HG03159 (cell line): ENCODE data around the gene THRB.

Experiments
- ATAC-seq: cut with Tn5 transposase; IDR thresholded peaks from one replicate; pipeline ENCODE4 v1.9.1; 2021; ENCODE audit warnings: mild to moderate bottlenecking, moderate library complexity; ENCODE audit not compliant: unreplicated experiment

THRB gene

DNA sequence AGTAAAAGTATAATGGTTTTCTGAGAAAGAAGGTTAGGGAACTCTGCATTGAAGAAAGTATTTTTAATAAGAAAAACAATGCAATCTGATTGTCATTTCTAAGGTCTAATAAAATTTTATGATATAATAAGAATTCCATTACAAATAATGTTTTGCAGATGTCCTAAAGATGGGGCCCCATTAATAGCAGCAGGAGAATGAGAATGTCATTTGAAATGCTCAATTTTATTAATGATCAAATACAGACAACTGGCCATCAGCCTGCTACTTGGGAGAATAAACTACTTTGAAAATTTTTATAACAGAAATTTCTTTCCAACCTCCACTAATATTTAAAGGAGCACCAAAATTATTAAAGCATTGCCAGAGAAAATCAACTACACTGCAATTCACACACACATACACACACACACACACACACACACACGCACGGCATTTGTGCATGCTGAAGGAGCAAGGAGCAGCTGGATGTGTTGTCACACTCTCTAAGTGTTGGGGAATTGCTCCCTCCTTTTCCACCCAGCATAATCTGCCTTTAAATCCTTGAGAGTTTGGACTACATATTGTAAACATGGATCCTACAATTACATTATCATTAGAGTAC, 109.5 kb downstream of the THRB start:
- no peak for ATAC-seq

DNA sequence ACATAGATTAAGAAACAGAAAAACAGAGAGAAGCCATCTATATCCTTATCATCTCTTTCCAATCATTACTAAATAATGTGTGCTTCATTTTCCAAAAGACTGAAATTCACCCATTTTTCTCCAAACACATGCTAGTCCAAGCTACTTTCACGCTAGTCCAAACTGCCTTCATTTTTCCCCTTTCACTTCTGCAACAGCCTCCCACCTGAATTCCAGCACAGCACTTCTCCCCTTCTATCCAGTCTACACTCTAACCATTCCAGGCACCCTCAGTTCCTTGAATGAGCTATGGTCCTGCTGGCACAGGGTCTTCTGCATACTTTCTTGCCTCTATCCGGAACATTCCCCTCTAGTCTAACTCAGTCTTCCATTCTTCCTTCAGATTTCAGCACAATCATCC, 112.0 kb downstream of the THRB start:
- ATAC-seq = no peak

DNA sequence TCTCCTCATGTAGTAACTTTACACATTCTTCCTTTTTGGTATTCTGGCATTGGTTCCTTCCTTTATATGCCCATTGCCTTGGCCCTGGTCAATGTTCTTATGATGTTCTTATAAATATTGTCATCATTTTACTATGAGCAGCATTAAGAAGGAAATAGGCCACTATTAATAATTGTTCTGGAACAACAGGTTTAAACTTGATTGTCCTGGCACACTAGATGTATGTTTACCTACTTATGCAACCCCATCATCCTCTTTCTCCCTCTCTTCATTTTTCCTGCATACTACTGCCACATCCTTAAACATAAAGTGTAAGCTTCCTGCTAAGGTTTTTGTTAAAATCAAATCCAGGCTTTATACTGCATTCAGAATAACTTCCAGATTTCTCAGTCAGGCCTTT, 114.7 kb downstream of the THRB start:
- ATAC-seq = no peak

DNA sequence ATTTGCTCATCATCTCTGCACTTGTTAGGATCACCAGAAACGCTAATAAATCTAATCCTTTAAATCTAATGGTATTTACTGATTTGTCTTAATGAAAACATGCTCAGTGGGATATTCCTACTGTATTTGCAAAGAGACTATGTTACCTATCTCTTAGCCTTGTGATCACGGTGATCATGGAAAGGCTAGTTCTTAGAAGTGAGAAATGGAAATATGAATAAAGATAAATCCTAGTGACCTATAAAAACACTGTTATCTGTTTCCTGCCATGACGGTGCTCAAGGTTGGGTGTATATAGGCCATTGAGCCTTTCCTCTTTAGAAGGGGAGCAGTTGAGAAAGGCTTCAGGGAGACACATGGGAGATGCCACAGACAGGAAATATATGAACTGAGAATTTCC, 116.3 kb downstream of the THRB start:
- no peak for ATAC-seq

DNA sequence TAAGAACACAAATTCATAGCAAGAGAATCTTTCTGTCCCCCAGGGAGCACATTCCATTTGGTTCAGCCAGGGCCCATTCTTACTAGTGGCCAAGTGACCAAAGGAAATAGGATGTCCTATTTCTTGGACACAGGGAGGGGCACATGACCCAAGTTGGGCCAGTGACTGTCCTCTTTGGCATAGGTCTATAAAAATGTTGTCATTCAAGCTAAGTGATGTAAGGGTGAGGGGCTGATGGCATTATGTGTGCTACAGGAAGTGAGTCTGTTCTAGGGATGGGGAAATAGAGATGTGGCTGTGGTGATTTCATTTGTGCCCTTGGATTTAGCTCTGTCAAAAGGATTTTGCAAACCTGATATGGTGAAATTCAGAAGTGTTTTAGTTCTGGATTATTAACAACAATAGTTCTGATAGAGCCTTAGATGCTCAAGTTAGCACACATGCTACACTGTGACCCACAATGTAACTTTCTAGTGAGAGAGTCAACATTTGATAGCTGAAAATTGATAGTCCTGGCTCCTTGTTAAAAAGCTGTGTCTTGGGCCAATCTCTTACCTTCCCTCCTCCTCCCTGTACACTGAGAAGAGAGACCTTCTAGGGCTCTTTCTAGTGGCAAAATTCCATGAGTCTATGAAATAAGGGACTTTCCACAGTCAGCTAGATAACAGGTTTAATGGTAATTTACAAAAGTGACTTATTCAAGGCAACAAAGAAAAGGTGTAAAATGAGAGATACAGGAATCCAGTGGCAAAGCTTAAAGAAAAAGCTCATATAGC, 117.2 kb downstream of the THRB start:
- ATAC-seq = no peak

DNA sequence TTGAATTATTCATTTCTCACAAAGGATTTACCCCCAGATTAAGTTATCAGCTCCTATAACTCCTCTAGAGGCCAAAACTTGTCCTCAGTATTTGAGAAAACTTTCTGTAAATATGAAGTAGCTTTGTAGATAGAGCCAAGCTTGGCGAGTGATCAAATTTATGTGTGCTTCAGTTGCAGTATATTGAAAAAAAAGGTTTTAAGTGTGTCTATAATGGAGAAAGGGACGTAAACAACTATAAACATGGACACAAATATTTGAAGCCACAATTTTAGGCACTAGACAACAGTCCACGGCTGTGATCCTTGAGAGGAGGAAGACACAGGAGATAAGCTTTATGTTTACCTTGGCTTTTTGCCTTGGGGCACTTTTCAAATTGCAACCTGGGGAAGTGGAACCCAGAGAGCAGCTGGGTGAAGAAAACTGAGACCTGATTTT, 118.7 kb downstream of the THRB start:
- ATAC-seq = no peak

DNA sequence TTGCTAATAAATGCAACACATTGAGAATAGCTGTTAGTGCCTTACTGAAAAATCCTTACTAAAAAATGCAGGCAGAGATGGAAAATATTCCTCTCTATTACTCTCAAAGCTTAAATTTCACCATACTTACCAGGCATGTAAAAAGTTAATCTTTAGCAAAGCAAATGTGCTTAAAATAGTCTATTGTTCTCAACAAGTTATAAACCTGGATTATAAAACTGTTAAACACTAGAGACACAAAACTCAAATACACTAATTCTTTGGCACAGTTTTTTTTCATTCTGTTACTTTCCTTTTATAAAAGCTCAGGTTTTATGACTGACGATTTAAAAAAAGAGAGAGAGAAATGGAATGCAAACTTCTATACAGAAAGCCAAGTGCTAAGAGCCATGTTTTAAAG, 119.8 kb downstream of the THRB start:
- ATAC-seq = no peak

DNA sequence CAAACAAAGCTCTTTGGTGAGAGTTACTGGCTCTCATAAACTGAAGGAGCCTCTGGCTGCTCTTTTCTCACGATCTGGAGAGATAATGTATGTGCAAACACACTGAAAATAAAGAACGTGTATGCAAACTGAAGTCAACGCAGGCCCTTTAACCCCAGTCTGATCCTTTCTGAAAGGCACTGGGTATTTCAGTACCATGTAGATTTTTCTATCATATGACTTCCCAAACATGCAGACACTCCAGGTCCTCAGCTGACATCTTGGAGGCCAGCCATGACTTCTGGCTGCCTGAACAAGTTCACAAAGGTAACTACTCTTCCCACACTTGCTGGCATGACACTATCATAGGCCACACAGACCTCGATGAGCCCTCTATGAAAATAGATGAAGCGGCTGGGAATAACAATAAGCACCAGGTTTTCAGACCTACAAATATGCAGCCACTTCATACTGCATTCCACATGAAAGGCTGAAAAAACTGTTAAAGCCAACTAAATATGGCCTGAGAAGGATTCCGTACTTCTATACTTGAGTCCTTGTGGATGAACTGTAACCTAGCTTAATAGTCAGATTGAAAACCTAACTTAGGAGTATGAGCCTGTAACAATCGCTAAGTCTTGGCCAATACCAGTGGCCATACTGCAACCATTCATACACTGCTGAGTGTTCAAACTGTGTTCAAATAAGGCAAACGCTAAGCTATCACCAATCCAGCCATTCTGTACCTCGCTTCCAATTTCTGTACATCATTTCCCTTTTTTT, 121.3 kb downstream of the THRB start:
- no peak for ATAC-seq

DNA sequence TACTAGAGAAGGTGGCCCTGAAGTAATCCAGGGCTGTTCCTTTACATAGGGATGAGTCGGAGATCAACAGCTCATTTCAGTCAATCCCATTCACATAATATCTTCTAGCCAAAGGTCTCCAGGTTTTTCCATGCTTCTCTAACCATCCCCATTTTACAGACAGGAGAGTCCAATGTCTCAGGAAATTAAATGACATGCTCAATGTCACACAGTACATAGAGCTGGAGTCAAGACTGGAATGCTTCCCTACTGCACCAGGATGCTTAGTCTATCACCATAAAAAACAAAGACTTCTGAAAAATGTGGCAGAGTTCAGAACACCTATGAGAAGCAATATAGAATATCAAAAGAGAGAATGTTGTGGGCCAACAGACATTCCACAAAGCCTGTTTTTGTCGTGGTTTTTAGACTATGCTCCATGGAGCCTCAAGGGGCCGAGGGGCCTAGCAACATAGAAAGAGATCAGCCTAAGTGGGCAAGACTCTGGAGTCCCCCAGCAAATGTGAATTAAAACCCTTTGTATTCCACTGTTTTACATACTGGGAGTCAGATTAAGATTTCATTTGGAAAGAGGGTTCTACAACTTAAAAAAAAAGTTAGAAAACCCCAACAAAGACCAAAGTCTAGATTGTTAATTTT, 122.0 kb downstream of the THRB start:
- no peak for ATAC-seq

DNA sequence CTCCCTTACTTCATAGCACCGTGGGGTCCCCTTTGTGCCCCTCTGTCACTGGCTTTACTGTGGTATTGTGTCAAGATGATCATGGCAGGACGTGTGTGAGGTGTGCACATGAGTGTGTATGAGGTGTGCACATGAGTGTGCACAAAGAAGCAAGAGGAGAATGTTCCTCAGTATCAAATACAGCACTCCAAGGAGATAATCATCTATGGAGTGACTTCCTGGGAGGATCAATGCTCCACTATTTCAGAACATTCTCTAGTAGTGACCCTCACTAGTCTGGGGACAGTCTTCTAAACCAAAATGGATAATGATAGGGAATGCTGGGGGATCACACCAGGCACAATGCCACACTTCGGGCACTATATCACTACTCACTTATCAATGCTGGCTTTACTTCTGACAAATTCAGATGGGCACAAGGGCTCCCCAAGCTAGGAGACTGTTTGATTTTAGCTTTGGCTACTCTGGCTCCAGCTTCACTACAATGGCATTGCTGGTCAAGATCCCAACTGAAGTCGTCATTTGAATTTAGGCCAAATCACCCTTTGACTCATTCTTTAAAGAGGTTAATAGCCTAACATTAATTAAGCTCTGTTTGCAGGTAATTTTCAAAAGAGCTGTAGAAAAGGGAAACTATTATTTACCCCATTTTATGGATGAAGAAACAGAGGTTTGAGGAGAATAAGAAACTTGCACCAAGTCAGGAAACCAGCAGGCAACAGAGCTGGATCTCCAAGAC, 124.1 kb downstream of the THRB start:
- no peak for ATAC-seq

DNA sequence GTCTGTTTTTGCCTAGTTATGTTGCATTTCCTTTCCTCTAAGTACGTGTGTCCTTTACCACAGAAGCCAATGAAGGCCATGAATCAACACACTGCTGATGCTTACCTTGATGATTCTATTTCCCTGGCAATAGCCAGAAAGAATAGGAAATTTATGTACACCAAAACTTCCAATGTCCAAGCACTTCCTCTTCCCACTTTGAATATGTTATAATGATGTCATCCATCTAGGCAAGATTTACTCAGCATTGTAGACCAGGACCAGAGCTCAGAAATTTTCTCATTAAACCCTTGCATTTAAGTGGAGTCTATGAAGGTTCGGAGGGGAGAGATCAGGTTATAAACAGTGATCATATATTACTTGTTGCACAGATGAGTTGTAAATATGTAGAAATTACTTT, 126.0 kb downstream of the THRB start:
- ATAC-seq = no peak

DNA sequence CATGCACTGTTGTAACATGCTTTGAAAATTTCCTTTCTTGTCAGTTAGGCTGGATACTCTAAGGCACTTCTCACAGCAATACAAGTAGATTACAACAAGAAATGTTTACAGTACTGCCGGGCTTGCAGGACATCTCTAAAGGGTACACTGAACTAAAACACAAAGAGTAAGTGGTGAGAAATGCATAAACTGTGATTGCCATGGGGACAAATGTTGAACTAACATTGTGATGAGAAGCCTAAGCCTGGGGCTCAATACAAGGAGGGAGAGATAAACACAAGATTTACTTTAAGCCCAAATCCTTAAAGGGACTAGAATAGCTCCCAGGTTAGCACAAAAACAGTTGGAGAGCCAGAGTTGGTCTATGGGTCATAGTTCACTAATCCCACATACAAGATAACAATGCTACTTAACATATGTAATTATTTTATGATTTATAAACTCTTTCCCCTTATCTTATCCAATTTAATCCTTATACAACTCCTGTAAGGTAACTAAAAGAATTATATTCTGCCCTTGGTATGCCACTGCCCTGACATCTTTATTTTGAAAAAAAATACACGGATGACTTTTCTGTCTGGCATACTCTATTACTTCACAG, 126.9 kb downstream of the THRB start:
- no peak for ATAC-seq

DNA sequence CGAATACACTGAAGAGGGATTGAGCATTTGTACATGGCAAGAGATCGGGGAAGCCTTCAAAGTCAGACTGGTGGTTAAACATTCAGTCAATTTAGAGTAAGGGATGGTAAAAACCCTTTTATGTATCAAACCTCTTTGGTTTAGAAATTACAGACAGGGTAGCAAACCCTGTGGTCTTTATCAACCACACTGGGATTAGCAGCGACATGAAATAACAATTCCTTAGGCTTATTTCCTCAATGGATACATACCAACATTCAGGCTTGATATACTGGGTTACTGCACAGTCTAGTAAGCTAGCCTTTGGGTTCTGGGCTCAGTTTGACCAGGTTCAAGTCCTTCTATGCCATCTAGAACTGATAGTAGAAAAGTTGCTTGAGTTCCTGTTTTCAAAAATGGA, 127.4 kb downstream of the THRB start:
- ATAC-seq = no peak

DNA sequence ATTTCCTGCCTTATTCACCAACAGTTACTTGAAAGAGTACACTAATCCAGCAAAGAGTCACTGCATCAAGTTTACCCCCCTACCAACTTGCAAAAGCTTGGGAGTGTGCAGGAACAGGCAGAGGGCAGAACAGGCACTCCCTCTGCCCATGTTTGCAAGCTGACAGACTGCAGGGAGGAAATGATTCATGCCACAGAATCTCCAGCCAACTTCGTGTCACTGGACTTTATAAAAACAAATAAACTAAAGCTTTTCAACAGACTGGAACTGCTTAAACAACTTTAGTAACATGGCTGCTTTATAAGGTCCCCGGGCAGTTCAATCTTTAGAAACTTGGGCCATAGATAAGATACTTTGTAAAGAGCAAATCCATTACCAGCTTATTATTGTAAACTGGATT, 129.5 kb downstream of the THRB start:
- ATAC-seq = no peak

DNA sequence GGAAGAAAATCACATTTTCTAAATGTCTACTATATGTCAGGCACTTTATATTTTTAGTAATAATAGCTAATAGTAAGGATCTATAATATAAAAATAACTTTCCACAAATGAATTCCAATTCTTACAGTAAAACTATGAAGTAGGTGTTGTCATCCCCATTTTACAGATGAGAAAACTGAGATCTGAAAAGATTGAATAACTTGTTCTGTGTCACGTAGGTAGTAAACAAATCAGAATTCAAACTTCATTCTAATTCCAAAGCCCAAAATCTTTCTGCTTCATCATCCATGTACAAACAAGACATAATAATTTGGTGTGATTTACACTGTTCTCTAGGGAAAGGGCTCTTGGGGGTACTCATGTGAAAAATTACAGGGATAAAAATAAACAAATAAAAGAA, 130.3 kb downstream of the THRB start:
- no peak for ATAC-seq

DNA sequence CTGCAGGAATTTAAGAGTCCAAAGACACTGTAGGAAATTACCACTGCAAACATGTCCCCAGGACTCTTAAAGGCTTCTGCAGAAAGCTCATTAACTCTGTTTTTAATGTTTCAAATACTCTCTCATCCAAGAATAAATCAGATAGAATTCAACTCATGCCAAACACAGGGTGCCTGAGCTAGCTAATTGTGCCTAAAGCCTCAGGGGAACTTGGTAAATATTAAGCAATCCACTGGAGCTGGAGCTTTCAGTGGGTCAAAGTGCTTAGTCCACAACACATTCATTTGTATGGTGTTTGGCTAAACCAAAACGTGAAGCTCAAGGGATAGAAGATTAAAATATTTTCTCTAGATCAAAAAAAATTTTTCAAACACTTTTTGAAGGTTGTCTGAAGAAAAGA, 131.4 kb downstream of the THRB start:
- ATAC-seq = no peak

DNA sequence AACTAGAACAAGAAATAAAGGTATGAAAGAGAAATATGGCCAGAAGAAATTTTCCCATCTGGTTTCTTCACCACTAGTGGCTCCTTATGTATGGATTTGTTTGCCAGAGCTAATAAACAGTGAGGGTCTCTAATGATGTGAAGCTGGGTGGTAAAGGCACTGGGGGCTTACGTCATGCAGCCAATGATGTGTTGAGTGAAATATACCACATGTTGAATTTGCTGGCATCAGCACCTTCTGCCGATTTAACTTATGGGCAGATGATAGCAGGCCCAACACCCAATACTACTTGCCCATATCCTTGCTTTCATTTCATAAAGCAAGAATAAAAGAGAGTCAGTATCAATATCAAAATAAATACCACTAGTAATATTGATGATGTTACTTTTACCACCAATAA, 133.0 kb downstream of the THRB start:
- ATAC-seq = no peak

DNA sequence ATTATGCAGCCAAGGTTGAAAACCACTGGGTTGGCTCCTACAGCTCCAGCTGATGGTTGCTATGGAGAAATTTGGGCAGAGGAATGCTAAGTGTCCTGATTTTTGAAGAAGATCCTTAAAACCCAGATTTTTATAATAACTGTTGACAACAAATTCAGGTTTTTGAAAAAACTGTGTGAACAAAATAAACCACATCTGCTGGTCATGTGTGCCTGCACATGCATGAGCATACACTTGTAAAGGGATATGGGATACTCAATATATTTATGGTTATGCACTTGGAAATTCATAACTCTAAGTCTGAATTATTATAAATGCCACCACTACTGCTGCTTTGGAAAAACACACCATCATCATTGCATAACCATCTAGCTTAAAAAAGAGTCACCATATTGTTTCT, 133.7 kb downstream of the THRB start:
- ATAC-seq = no peak

DNA sequence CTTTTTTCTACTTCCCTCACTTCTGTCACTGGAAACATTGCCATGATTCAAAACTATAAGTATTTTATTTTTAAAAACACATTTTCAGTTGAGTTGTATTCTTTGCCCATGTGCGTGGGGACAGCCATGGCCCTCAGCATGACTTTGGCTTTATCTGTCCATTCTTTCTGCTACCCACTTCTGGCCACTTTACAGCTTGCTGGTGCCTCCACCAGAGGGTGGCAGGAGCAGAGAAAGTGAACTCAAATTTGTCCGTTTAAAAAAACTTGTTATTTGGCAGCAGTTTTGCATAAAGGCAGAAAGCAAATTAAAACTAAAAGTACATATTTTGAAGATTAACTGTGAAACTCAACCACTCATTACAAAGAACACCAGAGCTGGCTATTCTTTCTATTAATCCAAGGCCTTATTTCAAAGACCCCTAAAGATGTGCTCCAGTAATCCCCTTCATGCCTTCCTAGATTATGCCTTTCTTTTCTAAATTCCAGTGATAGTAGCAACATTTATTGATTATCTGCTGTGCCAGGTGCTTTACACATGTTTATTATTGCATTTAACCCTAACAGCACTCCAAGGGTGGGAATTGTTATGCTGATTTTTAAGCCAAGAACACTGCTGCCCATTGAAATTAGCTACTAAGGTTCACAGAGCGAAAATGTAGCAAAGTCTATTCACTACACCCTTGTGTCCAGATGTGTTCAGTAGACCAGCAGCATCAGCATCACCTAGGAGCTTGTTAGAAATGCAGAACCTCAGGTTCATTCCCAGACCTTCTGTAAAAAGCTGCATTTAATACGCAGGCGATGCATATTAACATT, 134.8 kb downstream of the THRB start:
- ATAC-seq = no peak

DNA sequence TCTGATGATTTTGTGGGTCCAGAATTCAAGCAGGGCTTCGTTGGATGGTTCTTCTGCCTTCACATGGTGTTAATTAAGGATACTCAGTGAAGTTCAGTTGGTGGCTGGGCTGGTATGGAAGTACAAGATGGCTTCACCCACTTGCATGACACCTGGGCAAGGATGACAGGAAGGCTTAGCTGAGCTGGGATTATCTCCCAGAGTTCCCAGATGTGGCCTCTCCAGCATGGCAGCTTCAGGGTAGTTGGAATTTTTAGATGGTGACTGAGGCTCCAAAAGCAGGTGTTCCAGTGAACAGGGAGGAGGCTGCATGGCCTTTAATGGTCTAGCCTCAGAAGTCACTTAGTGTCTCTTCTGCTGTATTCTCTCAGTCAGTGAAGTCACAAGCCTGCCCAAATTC, 135.5 kb downstream of the THRB start:
- ATAC-seq = no peak
